Stimulated activated CD4-positive, alpha-beta T cell treated with anti-CD3 and anti-CD28 coated beads, Interleukin-2, amount 100 ng/mL, for 24 hours (primary cell): ENCODE results near the gene IRX5.

Experiments
- DNase-seq, 2 donors: peaks; one replicate each; pipeline ENCODE4 v3.0.0-alpha.2; 2020

The IRX5 gene

GRCh38 chr16:54931120-54932014, 702 bp downstream of the IRX5 start:
- DNase-seq: peak in 1 of 2 donors; percentile 33

GRCh38 chr16:54932021-54932660, 1.5 kb downstream of the IRX5 start:
- no peak for DNase-seq

- no peak for DNase-seq
Measured at GRCh38 chr16:54932737-54933254, 2.1 kb downstream of the IRX5 start.

- no peak for DNase-seq
Measured at GRCh38 chr16:54933281-54934011, 2.8 kb downstream of the IRX5 start.

- DNase-seq: no peak
Measured at GRCh38 chr16:54934481-54935265, 4.0 kb downstream of the IRX5 start.

- DNase-seq: no peak
Measured at GRCh38 chr16:54935266-54935968, 4.8 kb downstream of the IRX5 start.

GRCh38 chr16:54936201-54936978, 5.7 kb downstream of the IRX5 start:
- DNase-seq: peak in 1 of 2 donors; percentile 10

- DNase-seq: peak in 1 of 2 donors; percentile 34
Measured at GRCh38 chr16:54936979-54937670, 6.5 kb downstream of the IRX5 start.

GRCh38 chr16:54937671-54938211, 7.1 kb downstream of the IRX5 start:
- no peak for DNase-seq

GRCh38 chr16:54938212-54939028, 7.8 kb downstream of the IRX5 start:
- DNase-seq: peak in 1 of 2 donors; percentile 2

- DNase-seq: no peak
Measured at GRCh38 chr16:54939029-54939346, 8.3 kb downstream of the IRX5 start.

- no peak for DNase-seq
Measured at GRCh38 chr16:54939510-54940278, 9.0 kb downstream of the IRX5 start.

- DNase-seq: no peak
Measured at GRCh38 chr16:54940279-54940604, 9.6 kb downstream of the IRX5 start.

GRCh38 chr16:54942353-54942943, 11.8 kb downstream of the IRX5 start:
- no peak for DNase-seq

- no peak for DNase-seq
Measured at GRCh38 chr16:54944002-54944401, 13.3 kb downstream of the IRX5 start.

- DNase-seq: no peak
Measured at GRCh38 chr16:54945063-54945462, 14.4 kb downstream of the IRX5 start.

- no peak for DNase-seq
Measured at GRCh38 chr16:54946909-54947308, 16.2 kb downstream of the IRX5 start.

- DNase-seq: no peak
Measured at GRCh38 chr16:54947616-54948015, 17.0 kb downstream of the IRX5 start.
